ENCODE results near the gene MGRN1.

MGRN1 gene

DNA sequence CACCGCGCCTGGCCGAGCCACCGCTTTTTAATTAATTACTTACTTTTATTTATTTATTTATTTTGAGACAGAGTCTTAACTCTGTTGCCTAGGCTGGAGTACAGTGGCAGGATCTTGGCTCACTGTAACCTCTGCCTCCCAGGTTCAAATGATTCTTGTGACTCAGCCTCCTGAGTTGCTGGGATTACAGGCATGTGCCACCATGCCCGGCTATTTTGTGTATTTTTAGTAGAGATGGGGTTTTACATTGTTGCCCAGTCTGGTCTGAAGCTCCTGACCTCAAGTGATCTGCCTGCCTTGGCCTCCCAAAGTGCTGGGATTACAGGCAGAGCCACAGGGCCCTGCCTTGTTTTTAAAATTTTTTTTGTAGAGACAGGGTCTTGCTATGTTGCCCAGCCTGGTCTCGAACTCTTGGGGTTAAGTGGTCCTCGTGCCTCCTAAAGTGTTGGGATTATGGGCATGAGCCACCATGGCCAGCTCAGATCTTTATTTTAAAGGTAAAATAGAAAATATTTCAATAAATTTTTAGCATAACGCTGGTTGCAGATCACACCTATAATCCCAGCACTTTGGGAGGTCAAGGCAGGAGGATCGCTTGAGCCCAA lies 50.4 kb downstream of the MGRN1 start:
- TF ChIP-seq, protein P1, sequence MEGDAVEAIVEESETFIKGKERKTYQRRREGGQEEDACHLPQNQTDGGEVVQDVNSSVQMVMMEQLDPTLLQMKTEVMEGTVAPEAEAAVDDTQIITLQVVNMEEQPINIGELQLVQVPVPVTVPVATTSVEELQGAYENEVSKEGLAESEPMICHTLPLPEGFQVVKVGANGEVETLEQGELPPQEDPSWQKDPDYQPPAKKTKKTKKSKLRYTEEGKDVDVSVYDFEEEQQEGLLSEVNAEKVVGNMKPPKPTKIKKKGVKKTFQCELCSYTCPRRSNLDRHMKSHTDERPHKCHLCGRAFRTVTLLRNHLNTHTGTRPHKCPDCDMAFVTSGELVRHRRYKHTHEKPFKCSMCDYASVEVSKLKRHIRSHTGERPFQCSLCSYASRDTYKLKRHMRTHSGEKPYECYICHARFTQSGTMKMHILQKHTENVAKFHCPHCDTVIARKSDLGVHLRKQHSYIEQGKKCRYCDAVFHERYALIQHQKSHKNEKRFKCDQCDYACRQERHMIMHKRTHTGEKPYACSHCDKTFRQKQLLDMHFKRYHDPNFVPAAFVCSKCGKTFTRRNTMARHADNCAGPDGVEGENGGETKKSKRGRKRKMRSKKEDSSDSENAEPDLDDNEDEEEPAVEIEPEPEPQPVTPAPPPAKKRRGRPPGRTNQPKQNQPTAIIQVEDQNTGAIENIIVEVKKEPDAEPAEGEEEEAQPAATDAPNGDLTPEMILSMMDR (IDR thresholded peaks at IDR 0.05; ENCODE audit: low read depth, low read length) = no peak
- no peak for DNase-seq
- Histone ChIP-seq H3K27ac (no peak overlapping the region), H3K27me3 (ENCODE audit: insufficient read depth, low read depth, severe bottlenecking) (no peaks in the 10 kb centered on the region), H3K4me3 (ENCODE audit: low read depth, low read length) (no peak overlapping the region), H3K36me3 (peaks cover 24% of the 10 kb centered on the region), H3K9me3 (ENCODE audit: severe bottlenecking) (no peaks in the 10 kb centered on the region)

DNA sequence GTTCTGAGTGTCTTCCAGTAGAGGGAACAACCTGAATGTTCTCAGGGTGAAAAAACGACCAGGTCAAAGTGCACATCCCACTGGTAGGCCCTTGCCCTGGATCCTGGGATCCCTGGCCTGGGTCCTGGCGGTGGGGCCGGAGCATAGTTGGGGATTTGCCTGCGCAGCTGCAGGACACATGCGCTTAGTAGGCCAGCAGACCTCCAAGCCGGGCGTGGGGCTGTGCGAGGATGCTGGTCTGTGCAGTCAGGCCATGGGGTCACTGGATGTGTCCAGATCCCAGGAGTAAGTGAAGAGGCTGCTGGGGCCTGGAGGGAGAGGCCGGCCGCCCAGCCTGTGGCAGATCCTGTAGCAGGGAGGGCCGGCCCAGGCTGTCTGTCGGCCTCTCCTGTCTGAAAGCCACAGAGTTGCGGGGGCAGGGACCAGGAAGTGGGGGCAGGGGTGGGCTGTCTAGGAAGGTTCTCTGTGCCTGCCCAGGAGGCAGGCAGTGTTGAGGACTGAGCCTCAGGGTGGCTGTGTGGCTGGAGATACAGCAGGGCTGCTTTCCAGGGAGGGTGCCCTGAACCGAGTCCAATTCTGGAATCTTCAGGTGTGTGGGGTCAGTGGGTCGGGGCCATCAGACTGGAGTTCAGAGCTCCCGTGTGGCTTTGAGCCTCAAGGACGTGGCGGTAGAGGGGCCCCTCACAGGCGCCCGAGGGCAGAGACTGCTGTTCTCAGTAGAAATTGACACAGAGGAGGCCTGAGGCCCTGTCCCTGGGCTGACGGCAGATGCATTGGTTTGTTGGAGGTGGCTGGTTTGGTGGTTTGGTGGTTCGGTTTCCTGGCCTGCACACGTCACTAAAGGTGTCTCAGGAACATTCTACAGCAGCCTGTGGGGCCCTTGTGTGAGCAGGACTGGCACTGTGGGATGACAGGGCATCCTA lies 51.5 kb downstream of the MGRN1 start:
- no peak overlapping the region for H3K4me3 ChIP-seq (ENCODE audit: low read depth, low read length)
- peaks cover 15% of the 10 kb centered on the region; the same call in 1 of the 2 replicates for H3K36me3 ChIP-seq
- DNase-seq = no peak
- no peaks in the 10 kb centered on the region for H3K9me3 ChIP-seq (ENCODE audit: severe bottlenecking)
- no peak overlapping the region for H3K27ac ChIP-seq
- no peaks in the 10 kb centered on the region for H3K27me3 ChIP-seq (ENCODE audit: insufficient read depth, low read depth, severe bottlenecking)
- TF ChIP-seq, protein P1 (IDR thresholded peaks at IDR 0.05; ENCODE audit: low read depth, low read length) = no peak

GRCh38 chr16:4676831-4677230 lies 52.2 kb downstream of the MGRN1 start:
- Histone ChIP-seq H3K27ac (no peak overlapping the region), H3K36me3 (peaks cover 15% of the 10 kb centered on the region; the same call in 1 of the 2 replicates), H3K27me3 (ENCODE audit: insufficient read depth, low read depth, severe bottlenecking) (no peaks in the 10 kb centered on the region), H3K4me3 (ENCODE audit: low read depth, low read length) (no peak overlapping the region), H3K9me3 (ENCODE audit: severe bottlenecking) (no peaks in the 10 kb centered on the region)
- TF ChIP-seq, protein P1 (IDR thresholded peaks at IDR 0.05; ENCODE audit: low read depth, low read length) = no peak
- no peak for DNase-seq

- DNase-seq = no peak
- Histone ChIP-seq H3K27ac (no peak overlapping the region), H3K27me3 (ENCODE audit: insufficient read depth, low read depth, severe bottlenecking) (no peaks in the 10 kb centered on the region), H3K4me3 (ENCODE audit: low read depth, low read length) (no peak overlapping the region), H3K9me3 (ENCODE audit: severe bottlenecking) (no peaks in the 10 kb centered on the region), H3K36me3 (peaks cover 12% of the 10 kb centered on the region; the same call in 1 of the 2 replicates)
- TF ChIP-seq, protein P1 (IDR thresholded peaks at IDR 0.05; ENCODE audit: low read depth, low read length) = no peak
Measured at GRCh38 chr16:4677390-4677789, 52.8 kb downstream of the MGRN1 start.

DNA sequence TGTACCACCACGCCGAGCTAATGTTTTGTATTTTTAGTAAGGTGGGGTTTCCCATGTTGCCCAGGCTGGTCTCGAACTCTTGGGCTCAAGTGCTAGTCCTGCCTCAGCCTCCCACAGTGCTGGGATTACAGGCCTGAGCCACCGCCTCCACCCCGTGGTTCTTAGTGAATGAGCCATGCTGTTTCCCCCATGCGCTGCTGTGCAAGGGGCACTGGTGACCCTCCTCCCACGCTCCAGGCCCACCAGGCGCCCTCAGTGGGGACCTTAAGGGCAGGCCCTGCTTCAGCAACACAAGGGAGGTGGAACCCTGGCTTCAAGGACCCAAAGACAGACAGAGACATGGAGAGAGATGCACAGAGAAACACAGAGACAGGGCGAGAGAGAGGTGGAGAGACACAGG lies 53.4 kb downstream of the MGRN1 start:
- Histone ChIP-seq H3K9me3 (ENCODE audit: severe bottlenecking) (no peaks in the 10 kb centered on the region), H3K4me3 (ENCODE audit: low read depth, low read length) (no peak overlapping the region), H3K27ac (no peak overlapping the region), H3K36me3 (peaks cover 9% of the 10 kb centered on the region; the same call in 1 of the 2 replicates), H3K27me3 (ENCODE audit: insufficient read depth, low read depth, severe bottlenecking) (no peaks in the 10 kb centered on the region)
- no peak for DNase-seq
- TF ChIP-seq, protein P1 (IDR thresholded peaks at IDR 0.05; ENCODE audit: low read depth, low read length) = no peak

Data from WERI-Rb-1 (cell line).